Adrenal gland (tissue), 5 donors: ENCODE measurements around the gene IL1RAPL2.

Experiments used
- CTCF ChIP-seq, 6 experiments: fragments of 450-650 bp in 4 of 6; fragments of 200-600 bp in 2 of 6; sonication (generic) in 1 of 6; IDR thresholded peaks; 1 replicate in 5 of 6; 2 replicates in 1 of 6; pipeline versions ENCODE4 v1.5.1 to v1.8.0; 2016 to 2021; ENCODE audit warnings: antibody characterized with exemption in 6 of 6, mild to moderate bottlenecking in 2 of 6, moderate library complexity in 1 of 6
- POLR2A ChIP-seq, 2 donors: fragments of 450-650 bp; IDR thresholded peaks; one replicate each; pipeline ENCODE4 v1.6.1; 2017; ENCODE audit warnings: antibody characterized with exemption in 2 of 2, mild to moderate bottlenecking in 2 of 2, moderate library complexity in 1 of 2
- donor health status: DM: no; HTN: no; CAD: no.

- no peak for TF ChIP-seq CTCF (IDR thresholded peaks at IDR 0.05)
- no peak for TF ChIP-seq POLR2A (IDR thresholded peaks at IDR 0.05)
Measured at GRCh38 chrX:105738162-105738561, 1172.2 kb downstream of the IL1RAPL2 start.
